ENCODE data around the gene ATP5PO.

DNA sequence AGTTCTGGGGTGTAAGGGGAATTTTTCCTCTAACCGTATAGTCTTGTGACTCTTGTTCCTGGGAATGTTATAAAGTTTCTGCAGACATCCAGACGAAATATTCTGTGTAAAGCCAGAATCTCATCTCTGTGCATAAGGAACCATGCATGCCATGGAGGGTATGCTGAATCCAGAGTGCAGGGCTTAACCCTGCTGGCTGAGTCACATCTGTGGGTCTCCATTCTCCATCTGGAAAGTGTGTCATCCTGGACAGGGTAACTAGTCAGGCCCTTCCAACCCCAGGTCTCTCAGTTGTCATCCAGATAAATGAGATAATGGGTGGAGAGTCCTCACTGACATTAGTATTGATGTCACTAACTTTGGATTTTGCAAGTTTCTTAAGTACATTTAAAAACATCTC, 48.8 kb downstream of the ATP5PO start:
- TF ChIP-seq, protein P1, sequence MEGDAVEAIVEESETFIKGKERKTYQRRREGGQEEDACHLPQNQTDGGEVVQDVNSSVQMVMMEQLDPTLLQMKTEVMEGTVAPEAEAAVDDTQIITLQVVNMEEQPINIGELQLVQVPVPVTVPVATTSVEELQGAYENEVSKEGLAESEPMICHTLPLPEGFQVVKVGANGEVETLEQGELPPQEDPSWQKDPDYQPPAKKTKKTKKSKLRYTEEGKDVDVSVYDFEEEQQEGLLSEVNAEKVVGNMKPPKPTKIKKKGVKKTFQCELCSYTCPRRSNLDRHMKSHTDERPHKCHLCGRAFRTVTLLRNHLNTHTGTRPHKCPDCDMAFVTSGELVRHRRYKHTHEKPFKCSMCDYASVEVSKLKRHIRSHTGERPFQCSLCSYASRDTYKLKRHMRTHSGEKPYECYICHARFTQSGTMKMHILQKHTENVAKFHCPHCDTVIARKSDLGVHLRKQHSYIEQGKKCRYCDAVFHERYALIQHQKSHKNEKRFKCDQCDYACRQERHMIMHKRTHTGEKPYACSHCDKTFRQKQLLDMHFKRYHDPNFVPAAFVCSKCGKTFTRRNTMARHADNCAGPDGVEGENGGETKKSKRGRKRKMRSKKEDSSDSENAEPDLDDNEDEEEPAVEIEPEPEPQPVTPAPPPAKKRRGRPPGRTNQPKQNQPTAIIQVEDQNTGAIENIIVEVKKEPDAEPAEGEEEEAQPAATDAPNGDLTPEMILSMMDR (IDR thresholded peaks at IDR 0.05) = no peak
- TF ChIP-seq POLR2AphosphoS5 (IDR thresholded peaks at IDR 0.05) (no peak), POLR2A (IDR thresholded peaks at IDR 0.05) (no peak), EP300 (IDR thresholded peaks at IDR 0.05) (no peak)
